GM18498 (cell line): Measurements from ENCODE around the gene SHQ1.

Source experiments
- ATAC-seq: cut with Tn5 transposase; IDR thresholded peaks from one replicate; pipeline ENCODE4 v1.9.1; 2021; ENCODE audit warnings: mild to moderate bottlenecking, moderate library complexity; ENCODE audit not compliant: unreplicated experiment

Gene SHQ1

DNA sequence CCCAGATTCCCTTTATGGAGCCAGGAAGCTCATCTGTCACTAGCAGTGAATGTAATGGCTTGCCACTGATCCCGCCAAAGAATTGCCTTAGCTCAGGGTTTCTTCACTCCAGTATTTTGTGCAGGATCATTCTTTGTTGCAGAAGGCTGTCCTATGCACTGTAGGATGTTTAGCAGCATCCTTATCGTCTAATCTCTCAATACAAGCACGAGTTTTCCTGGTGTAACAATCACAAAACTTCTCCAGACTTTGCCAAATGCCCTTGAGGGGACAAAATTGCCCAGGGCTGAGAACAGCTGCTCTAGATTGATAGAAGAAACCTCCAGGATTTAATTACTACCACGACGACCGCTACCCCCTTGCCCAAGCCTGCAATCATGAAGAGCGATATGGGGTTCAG, 6.8 kb upstream of the SHQ1 start:
- no peak for ATAC-seq

DNA sequence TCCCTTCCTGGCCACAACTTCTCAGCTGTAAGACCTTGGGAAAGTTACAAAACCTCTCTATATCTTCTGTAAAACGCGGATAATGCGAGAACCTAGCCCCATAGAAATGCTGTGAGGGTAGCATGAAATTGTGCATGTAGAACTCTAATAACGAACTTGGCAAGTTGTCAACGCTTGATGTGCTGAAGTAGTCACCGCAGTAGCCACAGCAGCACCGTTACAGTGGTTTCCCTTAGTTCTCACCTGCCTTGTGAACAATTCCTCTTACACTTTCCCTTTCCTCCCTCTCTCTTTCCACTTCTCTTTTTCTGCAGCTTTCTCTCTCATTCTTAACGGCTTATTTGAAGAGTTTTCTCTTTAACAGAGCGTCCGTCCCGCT, 447 bp upstream of the SHQ1 start:
- ATAC-seq = peak; percentile 50

- no peak for ATAC-seq
Measured at GRCh38 chr3:72847282-72847681, 963 bp downstream of the SHQ1 start.

GRCh38 chr3:72846166-72846565, 2.1 kb downstream of the SHQ1 start:
- ATAC-seq = no peak

GRCh38 chr3:72844436-72844993, 3.7 kb downstream of the SHQ1 start:
- ATAC-seq = no peak

- no peak for ATAC-seq
Measured at GRCh38 chr3:72839057-72839456, 9.2 kb downstream of the SHQ1 start.

- no peak for ATAC-seq
Measured at GRCh38 chr3:72836923-72837322, 11.3 kb downstream of the SHQ1 start.

- no peak for ATAC-seq
Measured at GRCh38 chr3:72836416-72836815, 11.8 kb downstream of the SHQ1 start.

DNA sequence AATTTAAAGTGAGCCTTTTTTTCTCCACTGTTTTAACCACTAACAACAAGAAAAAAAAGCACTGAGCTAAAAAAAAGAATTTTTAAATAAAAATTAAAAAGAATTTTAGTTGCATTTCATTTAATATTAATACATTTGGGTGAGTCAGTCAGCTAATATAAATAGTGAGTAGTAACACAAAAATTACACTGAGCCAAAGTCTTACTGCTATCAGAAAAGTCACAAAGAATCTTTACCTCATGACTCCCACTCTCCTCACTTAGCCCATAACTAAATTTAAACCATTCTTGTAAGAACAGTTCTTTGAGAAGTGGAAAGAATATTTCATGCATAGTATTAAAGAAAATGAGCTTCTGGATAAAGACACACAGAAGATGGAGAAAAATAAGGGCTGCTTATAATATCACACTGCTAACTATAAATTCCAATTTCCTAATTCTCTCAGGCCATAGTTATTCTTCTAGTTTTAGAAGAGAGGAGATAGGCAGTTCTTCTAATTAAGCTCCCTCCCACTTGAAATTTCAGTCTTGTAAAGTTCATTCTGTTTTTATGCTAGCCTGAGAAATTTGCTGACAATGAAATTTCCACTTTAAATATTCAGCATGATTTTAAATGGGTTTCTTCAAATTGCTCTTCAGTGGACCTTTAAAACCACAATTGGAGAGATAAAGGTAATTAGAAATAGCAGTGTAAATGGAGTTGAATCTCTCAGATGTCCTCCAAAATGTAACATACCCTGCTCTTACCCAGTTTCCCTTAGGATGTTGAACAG, 17.6 kb downstream of the SHQ1 start:
- no peak for ATAC-seq

DNA sequence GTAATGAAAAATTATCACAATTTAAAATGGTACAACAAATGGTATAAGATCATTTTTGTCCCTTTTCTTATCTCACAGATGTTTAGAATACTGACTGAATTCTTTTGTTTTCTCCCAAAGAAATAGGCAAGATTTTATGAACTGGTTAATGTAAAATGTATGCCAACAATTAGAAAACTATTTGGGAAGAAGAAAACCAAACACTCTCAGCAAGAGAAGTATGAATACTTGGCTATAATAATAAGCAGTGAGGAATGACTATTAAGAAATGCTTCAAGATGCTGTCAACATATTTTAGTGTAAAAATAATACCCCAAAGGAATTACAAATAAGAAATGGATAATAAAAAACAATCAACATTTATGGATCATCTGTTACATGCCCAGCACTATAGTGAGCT, 18.5 kb downstream of the SHQ1 start:
- no peak for ATAC-seq

DNA sequence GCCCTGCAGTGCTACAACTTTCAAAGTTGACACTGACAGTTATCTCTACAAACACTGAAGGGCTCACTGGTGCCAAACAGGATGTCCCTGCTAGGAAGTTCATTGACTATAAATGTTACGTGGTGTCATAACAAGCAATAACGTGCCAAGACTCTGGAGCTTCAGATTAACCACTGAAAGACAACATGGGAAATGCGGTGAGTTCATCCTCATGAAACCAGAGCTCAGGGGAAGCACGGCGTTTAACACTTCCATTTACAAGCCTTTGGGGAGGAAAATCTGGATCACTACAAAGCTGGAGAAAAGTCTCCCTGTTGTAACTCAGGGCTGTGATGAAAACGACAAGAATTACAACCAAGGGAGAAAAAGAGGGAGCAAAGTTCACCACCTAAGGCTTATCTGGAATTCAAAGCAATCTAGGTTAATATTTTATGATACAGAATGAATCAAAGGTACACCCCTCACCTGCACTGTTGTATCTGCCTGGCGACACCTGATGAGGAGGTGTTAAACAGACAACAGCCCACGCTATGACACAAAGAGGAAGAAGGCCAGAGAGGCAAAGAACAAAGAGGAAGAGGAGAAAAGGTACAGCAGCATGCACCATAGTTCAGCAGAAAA, 27.0 kb downstream of the SHQ1 start:
- peak; percentile 48 for ATAC-seq

DNA sequence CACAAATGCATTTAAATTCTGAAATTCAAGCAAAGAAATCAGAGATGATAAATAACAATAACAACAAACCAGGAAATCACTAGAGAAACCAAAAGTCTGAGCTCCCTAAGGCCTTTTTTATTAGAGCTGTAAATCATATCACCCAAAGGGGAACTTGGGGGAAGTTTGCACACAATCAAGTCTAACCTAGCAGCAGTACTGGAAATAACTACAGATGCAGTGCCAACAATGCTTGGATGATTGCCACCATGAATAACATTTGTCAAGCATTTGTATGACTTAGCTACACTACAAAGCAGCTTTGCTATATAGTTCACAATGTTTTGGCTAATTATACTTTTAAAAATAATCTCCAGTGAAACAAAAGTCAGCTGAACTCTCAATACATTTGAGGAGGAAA, 27.8 kb downstream of the SHQ1 start:
- no peak for ATAC-seq

DNA sequence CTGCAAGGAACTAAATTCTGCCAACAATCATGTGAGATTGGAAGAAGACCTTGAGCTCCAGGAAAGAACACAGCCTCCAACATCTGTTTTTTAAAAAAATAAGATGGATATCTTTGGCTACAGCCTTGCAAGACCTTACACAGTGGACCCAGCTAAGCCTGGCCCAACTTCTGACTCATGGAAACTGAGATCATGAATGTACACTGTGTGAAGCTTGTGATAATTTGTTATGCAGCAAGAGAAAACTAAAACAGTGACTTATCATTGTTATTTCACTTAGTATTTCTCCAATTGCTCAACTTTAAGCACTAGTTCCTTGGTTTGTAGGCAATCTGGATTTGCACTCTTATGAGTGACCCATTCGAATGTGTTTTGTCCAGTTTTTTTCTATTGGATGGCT, 29.3 kb downstream of the SHQ1 start:
- no peak for ATAC-seq

- ATAC-seq = no peak
Measured at GRCh38 chr3:72818092-72818773, 30.0 kb downstream of the SHQ1 start.

DNA sequence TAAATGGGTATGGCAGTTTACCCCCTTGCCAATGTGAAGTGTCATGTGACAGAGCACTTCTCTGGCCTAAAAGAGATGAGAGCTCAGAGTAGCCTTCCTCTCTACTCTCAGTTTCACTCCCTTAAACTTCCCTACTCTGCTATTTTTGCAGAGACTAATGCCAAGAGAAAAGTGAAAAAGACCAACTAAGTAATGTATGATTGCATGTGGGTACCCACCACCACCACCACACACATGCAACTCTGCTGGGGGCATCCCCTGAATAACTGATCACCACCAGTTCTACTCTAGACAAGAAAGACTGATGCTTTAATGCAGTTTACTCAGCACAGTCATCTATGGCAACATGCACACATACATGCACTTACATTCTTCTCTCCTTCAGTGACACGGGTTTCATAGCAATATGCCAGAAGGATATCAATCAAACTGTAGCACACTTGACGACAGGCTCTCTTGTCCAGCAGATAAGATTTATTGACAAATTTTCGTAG, 31.3 kb downstream of the SHQ1 start:
- peak; percentile 64 for ATAC-seq

GRCh38 chr3:72814308-72814707, 33.9 kb downstream of the SHQ1 start:
- no peak for ATAC-seq

DNA sequence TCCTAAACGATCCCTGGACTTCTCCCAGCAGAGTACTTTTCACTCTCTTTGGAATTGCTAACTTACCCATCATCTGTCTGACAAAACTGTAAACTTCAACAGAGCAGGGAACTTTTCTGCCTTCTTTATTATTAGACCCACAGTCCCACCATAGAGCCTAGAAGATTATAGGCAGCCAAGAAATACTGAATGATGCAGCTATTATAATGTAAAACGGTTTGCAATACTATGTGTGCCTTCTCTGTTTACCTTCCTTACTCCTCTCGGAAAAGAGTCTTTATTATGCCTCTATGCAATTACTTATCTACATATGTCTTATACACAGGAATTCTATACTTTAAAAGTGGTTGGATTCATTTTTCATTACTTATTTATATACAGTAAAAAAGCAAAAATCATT, 36.0 kb downstream of the SHQ1 start:
- no peak for ATAC-seq

DNA sequence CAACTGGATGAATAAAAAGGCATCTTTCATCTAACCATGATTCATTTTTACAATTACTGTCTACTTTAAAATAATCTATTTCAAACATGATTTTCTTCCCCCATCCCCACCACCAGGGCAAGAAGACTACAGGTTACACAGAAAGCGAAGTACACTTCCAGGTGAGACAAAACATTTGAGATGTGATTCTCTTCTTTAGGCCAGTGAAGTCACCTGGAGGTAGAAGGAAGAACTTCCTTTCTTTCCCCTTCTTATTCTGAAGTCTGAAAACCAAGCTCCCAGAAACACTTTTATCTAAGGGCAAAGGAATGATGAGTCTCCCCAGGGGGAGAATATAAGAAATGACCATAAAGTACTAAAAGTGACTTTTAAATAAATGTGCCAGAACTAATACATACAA, 36.7 kb downstream of the SHQ1 start:
- no peak for ATAC-seq

- no peak for ATAC-seq
Measured at GRCh38 chr3:72810659-72811434, 37.4 kb downstream of the SHQ1 start.

DNA sequence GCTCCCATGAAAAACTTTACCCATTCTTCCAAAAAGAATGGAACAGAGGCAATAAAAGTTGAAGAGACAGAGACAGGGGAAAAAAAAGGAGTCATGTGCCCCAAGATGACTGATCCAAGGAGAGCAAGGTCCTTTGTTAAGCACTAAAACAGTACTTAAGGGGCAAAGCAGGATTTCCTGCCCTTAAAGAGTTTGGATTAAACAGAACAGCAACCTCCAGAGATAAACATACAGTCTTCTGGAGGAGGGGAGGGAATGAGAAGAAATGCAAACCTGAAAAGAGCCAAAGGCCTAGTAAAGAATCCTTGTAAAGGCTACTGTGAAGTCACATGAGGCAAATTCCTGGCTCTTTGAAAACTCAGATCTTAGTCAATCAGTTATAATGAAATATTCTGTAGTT, 38.2 kb downstream of the SHQ1 start:
- no peak for ATAC-seq

- no peak for ATAC-seq
Measured at GRCh38 chr3:72804361-72804760, 43.9 kb downstream of the SHQ1 start.
